OCI-LY7 (cell line): Measurements from ENCODE around the gene CTNNA2. TPM values are rescaled to one million over a fixed set of nuclear protein-coding genes. Genes with fewer than 3 reads are reported as not detected.

Experiments
- BruUV-seq: library from RNA; stranded (reverse); fragments of 400-500 nt; replicated peaks from 2 replicates; lab custom pipeline; 2021; lab: Mats Ljungman, UMichigan
- CTCF ChIA-PET: fragments of 300-600 bp; sonication (Branson Sonifier 250); formaldehyde crosslinking; loops from one replicate; lab custom pipeline; 2022; ENCODE audit warnings: antibody characterized with exemption; ENCODE audit not compliant: unreplicated experiment; lab: Charles Lee
- POLR2A ChIA-PET: fragments of 300-600 bp; sonication (Branson Sonifier 250); formaldehyde crosslinking; loops from one replicate; lab custom pipeline; 2022; ENCODE audit warnings: antibody characterized with exemption; lab: Charles Lee
- DNase-seq: peaks from one replicate; pipeline ENCODE4 v3.0.0-alpha.2; 2015; ENCODE audit warnings: low spot score
- H2AFZ ChIP-seq: fragments of 200-600 bp; sonication (generic), shearing (Covaris generic); 2 replicates; pipeline ENCODE4 v1.6.1; 2014; ENCODE audit warnings: mild to moderate bottlenecking, antibody characterized with exemption, low read length, moderate library complexity
- H3K27ac ChIP-seq: fragments of 200-600 bp; sonication (generic); 2 replicates; pipeline ENCODE4 v1.5.1; 2014; ENCODE audit warnings: mixed run types, low read depth, mild to moderate bottlenecking, moderate library complexity, low read length, inconsistent platforms; ENCODE audit not compliant: poor library complexity, severe bottlenecking
- H3K36me3 ChIP-seq: fragments of 200-600 bp; sonication (generic); 2 replicates; pipeline ENCODE4 v1.6.1; 2014; ENCODE audit warnings: mild to moderate bottlenecking, antibody characterized with exemption, low read length, moderate library complexity, mixed read lengths; ENCODE audit not compliant: insufficient read depth
- H3K4me1 ChIP-seq: fragments of 200-600 bp; sonication (generic); 2 replicates; pipeline ENCODE4 v1.5.1; 2014; ENCODE audit warnings: mild to moderate bottlenecking, low read length; ENCODE audit not compliant: insufficient read depth, poor library complexity, severe bottlenecking
- H3K4me2 ChIP-seq: fragments of 200-600 bp; sonication (generic); 2 replicates; pipeline ENCODE4 v1.6.1; 2014; ENCODE audit warnings: mild to moderate bottlenecking, low read length
- H3K4me3 ChIP-seq: fragments of 200-600 bp; sonication (generic); 2 replicates; pipeline ENCODE4 v1.5.1; 2014; ENCODE audit warnings: mild to moderate bottlenecking, low read depth, low read length; ENCODE audit not compliant: poor library complexity, severe bottlenecking
- H3K79me2 ChIP-seq: fragments of 200-600 bp; sonication (generic); 2 replicates; pipeline ENCODE4 v1.6.1; 2016; ENCODE audit warnings: low read depth, mild to moderate bottlenecking, low read length, moderate library complexity, mixed read lengths; ENCODE audit not compliant: insufficient read depth
- H3K9me2 ChIP-seq: fragments of 200-600 bp; sonication (generic); 2 replicates; pipeline ENCODE4 v1.6.1; 2016; ENCODE audit warnings: mild to moderate bottlenecking, low read length, mixed read lengths; ENCODE audit not compliant: insufficient read depth
- H3K9me3 ChIP-seq: fragments of 200-600 bp; sonication (generic); 2 replicates; pipeline ENCODE4 v1.6.1; 2014; ENCODE audit warnings: mild to moderate bottlenecking, mixed run types, low read length, mixed read lengths
- H4K20me1 ChIP-seq: fragments of 200-600 bp; sonication (generic); 2 replicates; pipeline ENCODE4 v1.6.1; 2014; ENCODE audit warnings: mild to moderate bottlenecking, antibody characterized with exemption, low read length, moderate library complexity, mixed read lengths; ENCODE audit not compliant: insufficient read depth
- EZH2phosphoT487 ChIP-seq: fragments of 200-600 bp; sonication (generic); IDR thresholded peaks from 2 replicates; pipeline ENCODE4 v1.6.1; 2018; ENCODE audit warnings: low read depth, borderline replicate concordance, mild to moderate bottlenecking, mixed run types, antibody characterized with exemption, low read length, moderate library complexity, mixed read lengths
- intact Hi-C: fragments of 100-400 bp; cut with micrococcal nuclease; formaldehyde crosslinking; loops from one replicate; pipeline ENCODE4 v1.10.0; 2022; ENCODE audit not compliant: unreplicated experiment
- total RNA-seq, 2 experiments: library from RNA; depleted of rRNA in 1 of 2; stranded (reverse); fragments of >200 nt in 1 of 2; shearing (Covaris generic) in 1 of 2; gene quantifications; 2 replicates each; pipeline ENCODE4 v1.2.3, GENCODE V29; 2014 to 2022
- TF ChIP-seq, protein P1 (sequence below): fragments of 200-600 bp; sonication (generic); conservative IDR thresholded peaks from 2 replicates; pipeline ENCODE4 v1.5.1; 2014; ENCODE audit warnings: mild to moderate bottlenecking, antibody characterized with exemption, low read length, moderate library complexity, mixed read lengths

The CTNNA2 gene
- total RNA-seq, 2 experiments from 2014 or later, result 0.19 to 2.7 TPM

DNA sequence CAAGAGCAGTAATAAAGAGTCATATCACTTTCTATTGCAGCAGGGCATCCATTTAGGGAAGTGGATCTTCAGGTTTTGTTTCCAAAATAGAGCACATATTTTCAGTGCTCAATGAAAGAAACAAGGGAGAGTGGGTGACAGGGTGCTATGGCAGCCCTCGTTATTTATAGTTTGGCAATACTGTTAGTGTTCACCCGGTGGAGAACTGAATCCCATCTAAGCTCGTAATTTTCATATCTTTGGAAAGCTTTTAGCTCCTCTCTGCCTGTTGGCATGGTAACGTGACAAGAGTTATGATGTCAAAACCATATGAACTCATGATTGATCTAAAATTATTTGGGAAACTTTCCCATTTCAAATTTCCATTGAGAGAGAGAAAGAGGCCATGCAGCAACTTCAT, 459.8 kb downstream of the CTNNA2 start:
- no peaks in the 10 kb centered on the region for H3K4me1 ChIP-seq
- H3K4me3 ChIP-seq, result no peak overlapping the region
- no peak overlapping the region for H2AFZ ChIP-seq
- no peaks in the 10 kb centered on the region for H4K20me1 ChIP-seq
- ChIA-PET CTCF (no interaction called here), POLR2A (no interaction called here)
- H3K27ac ChIP-seq, result no peak overlapping the region
- no peaks in the 10 kb centered on the region for H3K9me2 ChIP-seq
- intact Hi-C loops, result no loop called here
- BruUV-seq, result no TSS peak
- H3K4me2 ChIP-seq, result no peak overlapping the region
- H3K79me2 ChIP-seq, result no peaks in the 10 kb centered on the region
- H3K9me3 ChIP-seq, result no peaks in the 10 kb centered on the region
- no peak for TF ChIP-seq EZH2phosphoT487
- TF ChIP-seq, protein P1, sequence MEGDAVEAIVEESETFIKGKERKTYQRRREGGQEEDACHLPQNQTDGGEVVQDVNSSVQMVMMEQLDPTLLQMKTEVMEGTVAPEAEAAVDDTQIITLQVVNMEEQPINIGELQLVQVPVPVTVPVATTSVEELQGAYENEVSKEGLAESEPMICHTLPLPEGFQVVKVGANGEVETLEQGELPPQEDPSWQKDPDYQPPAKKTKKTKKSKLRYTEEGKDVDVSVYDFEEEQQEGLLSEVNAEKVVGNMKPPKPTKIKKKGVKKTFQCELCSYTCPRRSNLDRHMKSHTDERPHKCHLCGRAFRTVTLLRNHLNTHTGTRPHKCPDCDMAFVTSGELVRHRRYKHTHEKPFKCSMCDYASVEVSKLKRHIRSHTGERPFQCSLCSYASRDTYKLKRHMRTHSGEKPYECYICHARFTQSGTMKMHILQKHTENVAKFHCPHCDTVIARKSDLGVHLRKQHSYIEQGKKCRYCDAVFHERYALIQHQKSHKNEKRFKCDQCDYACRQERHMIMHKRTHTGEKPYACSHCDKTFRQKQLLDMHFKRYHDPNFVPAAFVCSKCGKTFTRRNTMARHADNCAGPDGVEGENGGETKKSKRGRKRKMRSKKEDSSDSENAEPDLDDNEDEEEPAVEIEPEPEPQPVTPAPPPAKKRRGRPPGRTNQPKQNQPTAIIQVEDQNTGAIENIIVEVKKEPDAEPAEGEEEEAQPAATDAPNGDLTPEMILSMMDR, result no peak
- H3K36me3 ChIP-seq, result no peaks in the 10 kb centered on the region
- no peak for DNase-seq

DNA sequence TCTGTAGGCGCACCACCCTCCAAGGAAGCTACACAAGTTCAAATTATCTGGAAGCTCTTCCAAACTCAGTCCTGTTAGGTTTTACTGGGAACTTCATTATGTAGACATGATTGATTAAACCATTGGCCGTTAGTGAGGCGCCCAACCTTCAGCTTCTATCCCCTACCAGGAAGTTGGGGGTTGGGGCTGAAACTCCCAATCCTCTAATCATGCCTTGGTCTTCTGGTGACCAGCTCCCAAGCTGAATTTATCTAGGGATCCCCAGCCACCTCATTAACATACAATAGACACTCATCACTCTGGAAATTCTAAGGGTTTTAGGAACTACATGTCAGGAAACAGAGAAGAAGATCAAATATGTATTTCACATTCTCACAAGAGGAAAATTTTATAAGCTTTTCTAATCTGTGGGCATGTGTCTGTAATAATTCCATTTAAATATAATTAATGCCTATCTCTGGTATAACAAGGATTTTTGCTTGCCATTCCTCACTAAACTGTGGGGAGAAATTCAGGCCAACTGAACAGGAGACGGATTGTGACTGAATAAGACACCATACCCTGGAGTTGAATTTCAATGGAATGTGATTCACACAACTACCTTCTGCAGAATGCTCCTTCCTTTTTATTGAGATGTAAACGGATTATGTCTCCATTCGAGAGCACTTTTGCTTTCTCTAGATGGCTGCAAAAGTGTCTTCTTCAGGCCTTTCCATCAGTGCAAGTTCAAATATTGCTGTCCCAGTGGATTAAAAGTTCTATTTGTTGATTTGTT, 463.1 kb downstream of the CTNNA2 start:
- BruUV-seq, result no TSS peak
- Histone ChIP-seq H3K9me2 (no peaks in the 10 kb centered on the region), H3K4me2 (no peak overlapping the region), H3K79me2 (no peaks in the 10 kb centered on the region), H3K4me3 (no peak overlapping the region), H3K4me1 (no peaks in the 10 kb centered on the region), H3K36me3 (no peaks in the 10 kb centered on the region), H3K9me3 (no peaks in the 10 kb centered on the region), H4K20me1 (no peaks in the 10 kb centered on the region), H3K27ac (no peak overlapping the region), H2AFZ (no peak overlapping the region)
- ChIA-PET POLR2A (no interaction called here), CTCF (interaction anchor here (0.5 kb wide), 1 partner anchor 12 kb away, joined by 3 read pairs; no protein-coding TSS in a partner anchor)
- no peak for TF ChIP-seq EZH2phosphoT487
- TF ChIP-seq, protein P1, result no peak
- intact Hi-C loops, result no loop called here
- no peak for DNase-seq

DNA sequence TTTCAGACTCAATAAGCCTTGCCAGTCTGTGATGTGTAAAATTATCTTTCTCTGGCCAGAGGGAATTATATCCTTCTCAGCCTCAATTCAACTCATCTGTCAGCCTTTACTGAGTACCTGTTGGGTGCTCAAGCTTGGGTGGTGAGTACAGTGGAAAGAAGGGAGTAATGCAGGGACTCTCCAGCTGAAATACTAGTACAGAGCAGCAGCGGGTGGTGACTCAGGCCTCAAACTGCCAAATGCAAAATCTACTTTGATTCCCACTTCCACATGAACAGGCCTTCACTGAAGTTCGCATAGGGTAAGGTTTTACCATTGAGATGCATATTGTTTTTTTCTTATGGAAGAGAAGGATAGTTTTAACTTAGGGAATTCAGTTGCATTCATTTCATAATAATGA, 464.9 kb downstream of the CTNNA2 start:
- Histone ChIP-seq H2AFZ (no peak overlapping the region), H4K20me1 (no peaks in the 10 kb centered on the region), H3K4me3 (no peak overlapping the region), H3K9me3 (no peaks in the 10 kb centered on the region), H3K9me2 (no peaks in the 10 kb centered on the region), H3K36me3 (no peaks in the 10 kb centered on the region), H3K79me2 (no peaks in the 10 kb centered on the region), H3K4me2 (no peak overlapping the region), H3K27ac (no peak overlapping the region), H3K4me1 (no peaks in the 10 kb centered on the region)
- DNase-seq, result no peak
- TF ChIP-seq EZH2phosphoT487, result no peak
- TF ChIP-seq, protein P1, result no peak
- intact Hi-C loops, result no loop called here
- BruUV-seq, result no TSS peak
- ChIA-PET CTCF (no interaction called here), POLR2A (interaction anchor here (0.7 kb wide), 1 partner anchor 519 kb away, joined by 6 read pairs; no protein-coding TSS in a partner anchor)
